Measurements from ENCODE around the gene BMP6. TPM values are rescaled to one million over a fixed set of nuclear protein-coding genes. Genes with fewer than 3 reads are reported as not detected.
A peak's percentile ranks its signal among the peaks of the same experiment; 100 is the strongest.

Gene BMP6
- total RNA-seq, 4 donors from 2014 or later = 0.57 to 2.9 (median 1.1) TPM

DNA sequence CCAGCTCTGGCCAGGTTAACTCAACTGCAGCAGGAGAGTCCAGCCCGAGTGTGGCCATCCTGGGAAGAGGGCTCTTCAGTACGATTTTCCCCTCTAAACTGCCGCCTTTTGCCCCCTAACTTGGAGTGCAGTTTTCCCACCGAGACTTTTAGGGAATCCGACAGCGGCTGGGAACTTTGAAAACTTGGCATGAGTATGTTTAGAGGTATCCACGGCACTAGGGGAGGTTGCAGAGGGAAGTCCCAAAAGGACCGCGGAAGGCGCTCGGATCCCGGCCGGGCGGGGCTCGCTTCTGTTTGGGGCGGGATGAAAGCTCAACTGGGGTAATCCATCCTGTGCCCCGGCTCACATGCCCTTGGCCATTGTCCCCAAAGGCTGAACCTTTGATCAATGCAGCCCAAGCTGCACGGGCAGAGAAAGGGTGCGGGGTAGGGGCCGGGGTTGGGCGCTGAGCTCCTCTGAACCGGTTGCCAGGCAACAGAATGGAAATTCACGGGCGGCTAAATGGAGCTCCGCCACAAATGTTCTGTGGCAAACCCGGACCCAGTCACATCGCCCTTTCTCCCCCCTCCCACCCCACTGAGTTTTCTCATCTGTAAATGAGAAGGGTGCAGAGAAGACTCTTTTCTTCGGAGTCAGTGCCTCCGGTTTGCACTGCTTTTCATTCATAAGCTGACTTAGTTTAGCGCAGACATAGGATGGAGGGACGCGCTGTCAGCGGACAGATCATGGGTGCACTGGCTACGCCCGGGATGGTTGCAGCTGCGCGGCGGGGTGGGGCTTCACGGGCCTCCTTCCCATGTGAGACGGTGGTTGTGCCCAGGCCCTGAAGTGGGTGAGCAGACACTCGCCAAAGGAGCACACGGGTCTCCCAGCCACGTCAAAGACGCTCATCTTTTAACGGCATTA lies 2.3 kb downstream of the BMP6 start:
- Histone ChIP-seq H3K27me3 (peaks cover 0 to 100% (median 11%) of the 10 kb centered on the region in 4 donors), H3K4me1 (peaks cover 24 to 44% (median 30%) of the 10 kb centered on the region in 3 donors), H3K4me3 (peak overlapping the region; percentile 21 to 74 (median 56)), H3K27ac (peak overlapping the region in 3 of 4 donors; percentile 3 to 9 (median 8)), H3K36me3 (no peaks in the 10 kb centered on the region), H3K9me3 (no peaks in the 10 kb centered on the region)
- no peak for TF ChIP-seq POLR2A (IDR thresholded peaks at IDR 0.05)
- TF ChIP-seq, protein P1, sequence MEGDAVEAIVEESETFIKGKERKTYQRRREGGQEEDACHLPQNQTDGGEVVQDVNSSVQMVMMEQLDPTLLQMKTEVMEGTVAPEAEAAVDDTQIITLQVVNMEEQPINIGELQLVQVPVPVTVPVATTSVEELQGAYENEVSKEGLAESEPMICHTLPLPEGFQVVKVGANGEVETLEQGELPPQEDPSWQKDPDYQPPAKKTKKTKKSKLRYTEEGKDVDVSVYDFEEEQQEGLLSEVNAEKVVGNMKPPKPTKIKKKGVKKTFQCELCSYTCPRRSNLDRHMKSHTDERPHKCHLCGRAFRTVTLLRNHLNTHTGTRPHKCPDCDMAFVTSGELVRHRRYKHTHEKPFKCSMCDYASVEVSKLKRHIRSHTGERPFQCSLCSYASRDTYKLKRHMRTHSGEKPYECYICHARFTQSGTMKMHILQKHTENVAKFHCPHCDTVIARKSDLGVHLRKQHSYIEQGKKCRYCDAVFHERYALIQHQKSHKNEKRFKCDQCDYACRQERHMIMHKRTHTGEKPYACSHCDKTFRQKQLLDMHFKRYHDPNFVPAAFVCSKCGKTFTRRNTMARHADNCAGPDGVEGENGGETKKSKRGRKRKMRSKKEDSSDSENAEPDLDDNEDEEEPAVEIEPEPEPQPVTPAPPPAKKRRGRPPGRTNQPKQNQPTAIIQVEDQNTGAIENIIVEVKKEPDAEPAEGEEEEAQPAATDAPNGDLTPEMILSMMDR (IDR thresholded peaks at IDR 0.05) = no peak
- DNase-seq = no peak
- intact Hi-C loops (cut with DNase I) = no loop called here
- WGBS, 2 donors = 0 to 2% methylated on average over 17 to 27 of the region's 45 CpGs

DNA sequence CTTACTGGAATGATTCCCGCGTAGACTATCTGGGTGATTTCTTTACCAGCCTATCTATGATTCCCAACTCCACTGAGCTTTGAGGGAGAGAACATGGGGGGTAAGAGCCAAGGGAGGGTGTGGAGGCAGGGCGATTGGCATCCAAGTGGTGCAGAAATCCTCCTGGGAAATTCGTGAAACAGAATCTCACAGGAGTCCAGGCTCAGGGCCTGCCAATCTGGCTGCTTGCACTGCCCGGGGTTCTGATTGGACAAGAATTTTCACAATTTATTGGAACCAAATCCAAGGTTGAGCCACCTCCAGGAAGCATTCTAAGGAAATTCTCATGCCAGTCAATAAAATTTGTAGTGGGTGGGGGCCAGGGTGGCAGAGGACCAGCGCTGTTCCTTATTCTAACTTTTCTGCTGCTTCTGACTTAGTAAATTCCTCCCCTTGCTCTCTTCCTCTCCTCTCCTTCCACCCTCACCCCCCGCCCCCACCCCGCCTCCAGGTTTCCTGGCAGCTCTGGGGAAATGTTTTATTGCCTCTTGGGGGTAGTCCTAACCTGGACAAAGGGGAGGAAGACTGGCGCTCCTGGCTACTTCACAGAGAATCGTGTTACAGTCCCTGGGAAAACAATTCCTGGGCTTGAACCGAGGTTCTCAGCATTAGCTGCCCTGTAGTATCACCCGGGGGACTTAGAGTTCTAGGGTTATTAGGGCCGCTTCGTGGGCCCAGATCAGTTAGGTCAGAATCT lies 3.1 kb downstream of the BMP6 start:
- Histone ChIP-seq H3K4me3 (peak overlapping the region in 3 of 4 donors; percentile 56 to 74 (median 57)), H3K9me3 (no peaks in the 10 kb centered on the region), H3K36me3 (no peaks in the 10 kb centered on the region), H3K27me3 (peaks cover 0 to 100% (median 11%) of the 10 kb centered on the region in 4 donors), H3K27ac (peak overlapping the region in 1 of 4 donors; percentile 3), H3K4me1 (peaks cover 24 to 44% (median 30%) of the 10 kb centered on the region in 3 donors)
- TF ChIP-seq, protein P1 (IDR thresholded peaks at IDR 0.05) = no peak
- no peak for TF ChIP-seq POLR2A (IDR thresholded peaks at IDR 0.05)
- DNase-seq = no peak
- intact Hi-C loops (cut with DNase I) = no loop called here
- 37 to 47% methylated on average over 7 to 10 of the region's 14 CpGs for WGBS, 2 donors

DNA sequence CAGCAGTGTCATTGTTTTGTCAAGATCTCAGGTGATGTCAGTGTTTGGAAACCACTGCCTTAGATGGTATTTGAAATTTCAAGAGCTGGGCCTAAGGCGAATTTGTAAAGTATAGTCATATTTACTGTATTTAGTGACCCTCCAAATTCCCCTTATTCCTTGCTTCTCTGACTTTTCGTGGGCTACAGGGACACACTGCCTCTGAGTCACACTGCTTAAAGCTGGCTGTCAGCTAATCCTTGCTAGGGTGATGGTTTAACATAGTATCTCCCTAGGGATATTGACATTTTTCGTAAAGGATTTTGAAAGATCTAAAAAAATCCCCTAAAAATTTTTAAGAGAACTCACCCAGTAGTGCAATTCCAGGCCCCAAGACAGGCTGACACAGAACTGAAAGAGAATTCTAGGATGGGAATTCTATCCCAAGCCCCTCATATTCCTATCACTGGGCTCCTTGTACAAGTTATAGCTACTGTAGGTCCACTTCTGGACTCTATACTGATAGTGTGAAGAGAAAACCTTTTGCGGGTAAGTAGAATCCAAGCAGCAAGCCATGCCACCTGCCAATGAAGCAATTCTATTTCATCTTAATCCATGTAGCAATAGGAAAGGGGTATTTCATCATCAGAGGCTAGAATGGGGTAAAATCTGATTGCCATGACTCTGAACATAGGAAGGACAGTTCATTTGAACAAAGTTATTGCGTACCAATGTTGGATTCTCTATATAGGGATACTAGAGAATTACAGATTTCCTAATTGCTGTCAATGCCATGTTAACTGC lies 4.3 kb downstream of the BMP6 start:
- Histone ChIP-seq H3K9me3 (no peaks in the 10 kb centered on the region), H3K36me3 (no peaks in the 10 kb centered on the region), H3K27me3 (peaks cover 0 to 98% (median 11%) of the 10 kb centered on the region in 4 donors), H3K4me3 (no peak overlapping the region), H3K4me1 (peaks cover 24 to 44% (median 30%) of the 10 kb centered on the region in 3 donors), H3K27ac (peak overlapping the region in 1 of 4 donors; percentile 41)
- WGBS, 2 donors = 76 to 81% methylated on average over 5 of the region's 5 CpGs
- no peak for TF ChIP-seq POLR2A (IDR thresholded peaks at IDR 0.05)
- TF ChIP-seq, protein P1 (IDR thresholded peaks at IDR 0.05) = no peak
- intact Hi-C loops (cut with DNase I) = no loop called here
- DNase-seq = no peak

DNA sequence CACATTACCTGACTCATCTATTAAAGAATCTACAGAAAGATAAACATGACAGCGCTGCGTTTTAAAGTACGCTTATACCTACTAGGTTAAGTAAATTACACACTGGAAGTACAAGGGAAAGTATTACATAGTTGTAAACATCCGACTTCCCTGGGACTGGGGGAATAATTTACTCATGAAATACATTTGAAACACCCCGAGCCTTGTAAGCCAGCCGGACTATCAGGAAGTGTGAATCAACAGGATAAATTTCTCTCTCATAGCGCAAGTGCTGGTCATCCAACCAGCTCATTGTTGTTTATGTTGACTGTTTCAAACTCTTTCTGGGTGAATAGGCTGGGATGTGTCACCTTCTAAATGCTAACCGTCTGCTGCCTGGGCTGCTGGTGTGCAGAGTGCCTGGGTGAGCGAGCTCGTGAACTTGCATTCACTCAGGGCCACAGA lies 4.9 kb downstream of the BMP6 start:
- H3K9me3 ChIP-seq = no peaks in the 10 kb centered on the region
- H3K36me3 ChIP-seq = no peaks in the 10 kb centered on the region
- intact Hi-C loops (cut with DNase I) = no loop called here
- H3K27ac ChIP-seq = peak overlapping the region in 1 of 4 donors; percentile 41
- no peak overlapping the region for H3K4me3 ChIP-seq
- DNase-seq = no peak
- 61 to 65% methylated on average over 10 of the region's 10 CpGs for WGBS, 2 donors
- H3K4me1 ChIP-seq = peaks cover 23 to 39% (median 25%) of the 10 kb centered on the region in 3 donors
- TF ChIP-seq, protein P1 (IDR thresholded peaks at IDR 0.05) = no peak
- H3K27me3 ChIP-seq = peaks cover 0 to 92% (median 11%) of the 10 kb centered on the region in 4 donors

Measured in esophagus squamous epithelium (tissue), 5 donors.